ENCODE data around the gene MAP7D3.
"Not testable (repeated sequence)": the region's sequence is repeated elsewhere in the genome, so short reads cannot be mapped to it uniquely, and the experiment has no call there.

MAP7D3 gene

GRCh38 chrX:136255541-136255940 is 4.3 kb upstream of the MAP7D3 start:
- DNase-seq (ENCODE audit: low read depth): no peak

- no peak for DNase-seq (ENCODE audit: low read depth)
These were observed 784 bp downstream of the MAP7D3 start for GRCh38 chrX:136250191-136251040.

- no peak for DNase-seq (ENCODE audit: low read depth)
These were observed 5.0 kb downstream of the MAP7D3 start for GRCh38 chrX:136246201-136246600.

- DNase-seq (ENCODE audit: low read depth): not testable (repeated sequence)
These were observed 13.4 kb downstream of the MAP7D3 start for GRCh38 chrX:136237849-136238248.

- DNase-seq (ENCODE audit: low read depth): no peak
These were observed 14.1 kb downstream of the MAP7D3 start for GRCh38 chrX:136237074-136237473.

GRCh38 chrX:136228839-136229207 is 22.4 kb downstream of the MAP7D3 start:
- no peak for DNase-seq (ENCODE audit: low read depth)

GRCh38 chrX:136227948-136228838 is 23.0 kb downstream of the MAP7D3 start:
- DNase-seq (ENCODE audit: low read depth): no peak

- DNase-seq (ENCODE audit: low read depth): no peak
These were observed 24.1 kb downstream of the MAP7D3 start for GRCh38 chrX:136227074-136227473.

GRCh38 chrX:136221851-136222513 is 29.2 kb downstream of the MAP7D3 start:
- DNase-seq (ENCODE audit: low read depth): no peak

- no peak for DNase-seq (ENCODE audit: low read depth)
These were observed 30.2 kb downstream of the MAP7D3 start for GRCh38 chrX:136220951-136221350.

- DNase-seq (ENCODE audit: low read depth): no peak
These were observed 30.7 kb downstream of the MAP7D3 start for GRCh38 chrX:136220540-136220939.

- no peak for DNase-seq (ENCODE audit: low read depth)
These were observed 31.3 kb downstream of the MAP7D3 start for GRCh38 chrX:136219893-136220292.

- DNase-seq (ENCODE audit: low read depth): no peak
These were observed 35.6 kb downstream of the MAP7D3 start for GRCh38 chrX:136215559-136215958.

GRCh38 chrX:136214551-136214950 is 36.6 kb downstream of the MAP7D3 start:
- no peak for DNase-seq (ENCODE audit: low read depth)

- DNase-seq (ENCODE audit: low read depth): no peak
These were observed 38.6 kb downstream of the MAP7D3 start for GRCh38 chrX:136212557-136213111.

GRCh38 chrX:136211766-136212556 is 39.2 kb downstream of the MAP7D3 start:
- no peak for DNase-seq (ENCODE audit: low read depth)

GRCh38 chrX:136210806-136211205 is 40.4 kb downstream of the MAP7D3 start:
- DNase-seq (ENCODE audit: low read depth): no peak

GRCh38 chrX:136210243-136210642 is 41.0 kb downstream of the MAP7D3 start:
- no peak for DNase-seq (ENCODE audit: low read depth)

GRCh38 chrX:136209751-136210150 is 41.4 kb downstream of the MAP7D3 start:
- no peak for DNase-seq (ENCODE audit: low read depth)

- no peak for DNase-seq (ENCODE audit: low read depth)
These were observed 42.0 kb downstream of the MAP7D3 start for GRCh38 chrX:136209016-136209738.

- DNase-seq (ENCODE audit: low read depth): no peak
These were observed 43.7 kb downstream of the MAP7D3 start for GRCh38 chrX:136207546-136207945.

Data from activated gamma-delta T cell treated with anti-CD3 and anti-CD28 coated beads, Interleukin-2, amount 50 U/mL, for 16 hours (primary cell).